ENCODE data around the gene TTC7B.

Gene TTC7B

GRCh38 chr14:90548455-90548854 lies 267.8 kb downstream of the TTC7B start:
- Histone ChIP-seq H3K27me3 (ENCODE audit: insufficient read depth, poor library complexity, severe bottlenecking) (no peaks in the 10 kb centered on the region), H3K4me3 (replicated peaks; ENCODE audit: insufficient read depth, low read length) (no peak overlapping the region), H3K27ac (replicated peaks) (no peak overlapping the region)
- no peak for DNase-seq (ENCODE audit: low read depth in 1 of 2, low spot score in 1 of 2)
- TF ChIP-seq POLR2AphosphoS5 (IDR thresholded peaks at IDR 0.05; ENCODE audit: low read depth) (no peak), CTCF (IDR thresholded peaks at IDR 0.05; ENCODE audit: insufficient read depth, low read length) (no peak), GABPA (IDR thresholded peaks at IDR 0.05; ENCODE audit: low read depth) (no peak), SPI1 (IDR thresholded peaks at IDR 0.05; ENCODE audit: borderline replicate concordance, low read depth) (no peak), REST (IDR thresholded peaks at IDR 0.05; ENCODE audit: insufficient replicate concordance, low read depth) (no peak)

- Histone ChIP-seq H3K27ac (replicated peaks) (no peak overlapping the region), H3K4me3 (replicated peaks; ENCODE audit: insufficient read depth, low read length) (no peak overlapping the region), H3K27me3 (ENCODE audit: insufficient read depth, poor library complexity, severe bottlenecking) (no peaks in the 10 kb centered on the region)
- no peak for DNase-seq (ENCODE audit: low read depth in 1 of 2, low spot score in 1 of 2)
- TF ChIP-seq REST (IDR thresholded peaks at IDR 0.05; ENCODE audit: insufficient replicate concordance, low read depth) (no peak), SPI1 (IDR thresholded peaks at IDR 0.05; ENCODE audit: borderline replicate concordance, low read depth) (no peak), POLR2AphosphoS5 (IDR thresholded peaks at IDR 0.05; ENCODE audit: low read depth) (no peak), GABPA (IDR thresholded peaks at IDR 0.05; ENCODE audit: low read depth) (no peak), CTCF (IDR thresholded peaks at IDR 0.05; ENCODE audit: insufficient read depth, low read length) (no peak)
Measured at GRCh38 chr14:90547968-90548367, 268.3 kb downstream of the TTC7B start.

- H3K27me3 ChIP-seq (ENCODE audit: insufficient read depth, poor library complexity, severe bottlenecking): no peaks in the 10 kb centered on the region
- TF ChIP-seq GABPA (IDR thresholded peaks at IDR 0.05; ENCODE audit: low read depth): no peak
- no peak for TF ChIP-seq POLR2AphosphoS5 (IDR thresholded peaks at IDR 0.05; ENCODE audit: low read depth)
- no peak for TF ChIP-seq SPI1 (IDR thresholded peaks at IDR 0.05; ENCODE audit: borderline replicate concordance, low read depth)
- TF ChIP-seq REST (IDR thresholded peaks at IDR 0.05; ENCODE audit: insufficient replicate concordance, low read depth): no peak
- no peak for TF ChIP-seq CTCF (IDR thresholded peaks at IDR 0.05; ENCODE audit: insufficient read depth, low read length)
- DNase-seq (ENCODE audit: low read depth in 1 of 2, low spot score in 1 of 2): no peak
Measured at GRCh38 chr14:90547250-90547649, 269.0 kb downstream of the TTC7B start.

More at GRCh38 chr14:90547250-90547649, 269.0 kb downstream of the TTC7B start:
- no peak overlapping the region for H3K27ac ChIP-seq (replicated peaks)
- H3K4me3 ChIP-seq (replicated peaks; ENCODE audit: insufficient read depth, low read length): no peak overlapping the region

All from HL-60 (cell line).